ENCODE results near the gene CDK2. TPM values are rescaled to one million over a fixed set of nuclear protein-coding genes. Genes with fewer than 3 reads are reported as not detected.
"Not testable (repeated sequence)": the region's sequence is repeated elsewhere in the genome, so short reads cannot be mapped to it uniquely, and the experiment has no call there.

CDK2 gene
- total RNA-seq, 1 donor from 2014 or later: 82.8 TPM

GRCh38 chr12:55979069-55979468 lies 12.4 kb downstream of the CDK2 start:
- H3K4me1 Mint-ChIP-seq (ENCODE audit: unreplicated experiment): peaks cover 11% of the 10 kb centered on the region
- peaks cover 37% of the 10 kb centered on the region for H3K36me3 Mint-ChIP-seq
- H3K4me3 Mint-ChIP-seq: no peak overlapping the region
- DNase-seq (ENCODE audit: extremely low spot score, unreplicated experiment): no peak
- no peaks in the 10 kb centered on the region for H3K9me3 Mint-ChIP-seq
- H3K27ac Mint-ChIP-seq: peak overlapping the region; percentile 20
- TF ChIP-seq, protein P1, sequence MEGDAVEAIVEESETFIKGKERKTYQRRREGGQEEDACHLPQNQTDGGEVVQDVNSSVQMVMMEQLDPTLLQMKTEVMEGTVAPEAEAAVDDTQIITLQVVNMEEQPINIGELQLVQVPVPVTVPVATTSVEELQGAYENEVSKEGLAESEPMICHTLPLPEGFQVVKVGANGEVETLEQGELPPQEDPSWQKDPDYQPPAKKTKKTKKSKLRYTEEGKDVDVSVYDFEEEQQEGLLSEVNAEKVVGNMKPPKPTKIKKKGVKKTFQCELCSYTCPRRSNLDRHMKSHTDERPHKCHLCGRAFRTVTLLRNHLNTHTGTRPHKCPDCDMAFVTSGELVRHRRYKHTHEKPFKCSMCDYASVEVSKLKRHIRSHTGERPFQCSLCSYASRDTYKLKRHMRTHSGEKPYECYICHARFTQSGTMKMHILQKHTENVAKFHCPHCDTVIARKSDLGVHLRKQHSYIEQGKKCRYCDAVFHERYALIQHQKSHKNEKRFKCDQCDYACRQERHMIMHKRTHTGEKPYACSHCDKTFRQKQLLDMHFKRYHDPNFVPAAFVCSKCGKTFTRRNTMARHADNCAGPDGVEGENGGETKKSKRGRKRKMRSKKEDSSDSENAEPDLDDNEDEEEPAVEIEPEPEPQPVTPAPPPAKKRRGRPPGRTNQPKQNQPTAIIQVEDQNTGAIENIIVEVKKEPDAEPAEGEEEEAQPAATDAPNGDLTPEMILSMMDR (conservative IDR thresholded peaks at IDR 0.05): no peak
- no peaks in the 10 kb centered on the region for H3K27me3 Mint-ChIP-seq

- DNase-seq (ENCODE audit: extremely low spot score, unreplicated experiment); H3K27me3 Mint-ChIP-seq; H3K4me1 Mint-ChIP-seq (ENCODE audit: unreplicated experiment); H3K4me3 Mint-ChIP-seq; H3K9me3 Mint-ChIP-seq; H3K27ac Mint-ChIP-seq: not testable (repeated sequence)
- peaks cover 37% of the 10 kb centered on the region for H3K36me3 Mint-ChIP-seq
These were observed 15.3 kb downstream of the CDK2 start for GRCh38 chr12:55981882-55982281.

GRCh38 chr12:55982319-55982936 lies 15.8 kb downstream of the CDK2 start:
- Mint-ChIP-seq H3K4me1 (ENCODE audit: unreplicated experiment) (peaks cover 3% of the 10 kb centered on the region), H3K4me3 (no peak overlapping the region), H3K27me3 (no peaks in the 10 kb centered on the region), H3K36me3 (peaks cover 37% of the 10 kb centered on the region), H3K27ac (no peak overlapping the region), H3K9me3 (no peaks in the 10 kb centered on the region)
- TF ChIP-seq, protein P1 (conservative IDR thresholded peaks at IDR 0.05): no peak
- no peak for DNase-seq (ENCODE audit: extremely low spot score, unreplicated experiment)

- DNase-seq (ENCODE audit: extremely low spot score, unreplicated experiment): no peak
- Mint-ChIP-seq H3K27ac (no peak overlapping the region), H3K4me1 (ENCODE audit: unreplicated experiment) (no peaks in the 10 kb centered on the region), H3K4me3 (no peak overlapping the region), H3K36me3 (peaks cover 33% of the 10 kb centered on the region), H3K27me3 (no peaks in the 10 kb centered on the region), H3K9me3 (no peaks in the 10 kb centered on the region)
- TF ChIP-seq, protein P1 (conservative IDR thresholded peaks at IDR 0.05): no peak
These were observed 16.7 kb downstream of the CDK2 start for GRCh38 chr12:55983232-55983842.

DNA sequence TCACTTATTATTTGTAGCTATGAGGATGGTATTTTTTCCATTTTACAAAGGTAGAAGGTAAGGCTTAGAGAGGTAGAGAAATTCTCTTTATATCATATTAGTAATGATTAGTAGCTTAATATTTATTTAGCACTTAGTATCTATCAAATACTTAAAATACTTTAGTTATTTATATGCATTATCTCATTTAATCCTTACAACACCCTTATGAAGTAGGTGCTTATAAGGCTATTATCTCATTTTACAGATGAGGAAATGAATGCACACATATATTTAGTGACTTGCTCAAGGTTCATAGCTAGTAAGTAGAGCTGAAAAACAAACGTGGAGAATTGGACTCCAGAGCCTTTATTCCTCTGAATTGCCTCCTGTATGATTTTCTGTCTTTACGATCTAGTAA lies 18.2 kb downstream of the CDK2 start:
- H3K36me3 Mint-ChIP-seq: peaks cover 29% of the 10 kb centered on the region

DNA sequence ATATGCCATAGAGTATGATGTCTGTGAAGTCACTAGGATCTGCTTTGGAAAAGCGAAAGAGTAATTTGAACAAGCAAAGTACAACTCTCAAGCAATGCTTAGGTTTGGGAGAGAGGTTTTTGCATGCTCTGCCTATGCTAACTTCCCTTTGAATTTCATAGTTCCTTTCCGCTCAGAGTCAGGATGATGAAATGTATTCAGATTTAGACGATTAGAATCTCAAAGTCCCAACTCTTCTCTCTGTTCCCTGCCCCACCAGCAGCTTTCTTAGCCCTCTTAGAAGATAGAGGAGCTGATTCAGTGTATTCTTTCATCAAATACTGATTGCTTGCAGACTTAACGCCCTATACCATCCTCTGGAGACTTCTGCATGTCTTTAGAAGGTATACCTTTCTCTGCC lies 18.7 kb downstream of the CDK2 start:
- H3K4me3 Mint-ChIP-seq: no peak overlapping the region
- H3K27ac Mint-ChIP-seq: peak overlapping the region; percentile 30
- TF ChIP-seq, protein P1 (conservative IDR thresholded peaks at IDR 0.05): no peak
- H3K9me3 Mint-ChIP-seq: no peaks in the 10 kb centered on the region
- H3K36me3 Mint-ChIP-seq: peaks cover 30% of the 10 kb centered on the region
- H3K4me1 Mint-ChIP-seq (ENCODE audit: unreplicated experiment): no peaks in the 10 kb centered on the region
- no peaks in the 10 kb centered on the region for H3K27me3 Mint-ChIP-seq
- DNase-seq (ENCODE audit: extremely low spot score, unreplicated experiment): no peak

More for the DNA sequence above, 18.2 kb downstream of the CDK2 start:
- TF ChIP-seq, protein P1 (conservative IDR thresholded peaks at IDR 0.05): no peak
- Mint-ChIP-seq H3K27ac (no peak overlapping the region), H3K27me3 (no peaks in the 10 kb centered on the region), H3K9me3 (no peaks in the 10 kb centered on the region), H3K4me3 (no peak overlapping the region), H3K4me1 (ENCODE audit: unreplicated experiment) (no peaks in the 10 kb centered on the region)
- no peak for DNase-seq (ENCODE audit: extremely low spot score, unreplicated experiment)

- not testable (repeated sequence) for DNase-seq (ENCODE audit: extremely low spot score, unreplicated experiment); H3K9me3 Mint-ChIP-seq; H3K4me1 Mint-ChIP-seq (ENCODE audit: unreplicated experiment); H3K27me3 Mint-ChIP-seq; H3K27ac Mint-ChIP-seq; H3K4me3 Mint-ChIP-seq
- H3K36me3 Mint-ChIP-seq: peaks cover 27% of the 10 kb centered on the region
These were observed 19.3 kb downstream of the CDK2 start for GRCh38 chr12:55985976-55986375.

Data from type B pancreatic cell (in vitro differentiated cells).